Activated CD8-positive, alpha-beta memory T cell treated with anti-CD3 and anti-CD28 coated beads, Interleukin-2, amount 50 U/mL, for 24 hours (primary cell): Measurements from ENCODE around the gene MEGF9.
"Not testable (repeated sequence)": the region's sequence is repeated elsewhere in the genome, so short reads cannot be mapped to it uniquely, and the experiment has no call there.

Source experiments
- DNase-seq: peaks from one replicate; pipeline ENCODE4 v3.0.0-alpha.2; 2020; ENCODE audit errors: extremely low read depth

Gene MEGF9

DNA sequence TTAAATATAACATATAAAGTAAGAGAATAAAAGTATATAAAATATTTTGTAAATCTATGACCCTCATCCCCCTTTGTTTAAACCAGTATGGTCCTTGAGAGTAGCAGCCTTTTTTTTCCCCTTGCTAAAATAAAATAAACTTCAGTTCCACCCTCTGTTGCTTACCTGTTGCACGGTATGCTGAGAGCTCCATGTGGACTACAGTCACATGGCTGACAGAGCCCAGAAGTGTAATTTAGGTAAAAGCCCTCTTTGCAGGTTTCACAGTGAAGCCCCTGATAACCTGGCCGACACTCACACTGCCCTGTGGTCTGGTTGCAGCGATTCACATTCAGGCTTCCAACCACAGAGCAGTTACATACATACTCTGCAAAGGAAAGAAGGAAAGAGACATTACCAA lies 55.1 kb downstream of the MEGF9 start:
- no peak for DNase-seq

DNA sequence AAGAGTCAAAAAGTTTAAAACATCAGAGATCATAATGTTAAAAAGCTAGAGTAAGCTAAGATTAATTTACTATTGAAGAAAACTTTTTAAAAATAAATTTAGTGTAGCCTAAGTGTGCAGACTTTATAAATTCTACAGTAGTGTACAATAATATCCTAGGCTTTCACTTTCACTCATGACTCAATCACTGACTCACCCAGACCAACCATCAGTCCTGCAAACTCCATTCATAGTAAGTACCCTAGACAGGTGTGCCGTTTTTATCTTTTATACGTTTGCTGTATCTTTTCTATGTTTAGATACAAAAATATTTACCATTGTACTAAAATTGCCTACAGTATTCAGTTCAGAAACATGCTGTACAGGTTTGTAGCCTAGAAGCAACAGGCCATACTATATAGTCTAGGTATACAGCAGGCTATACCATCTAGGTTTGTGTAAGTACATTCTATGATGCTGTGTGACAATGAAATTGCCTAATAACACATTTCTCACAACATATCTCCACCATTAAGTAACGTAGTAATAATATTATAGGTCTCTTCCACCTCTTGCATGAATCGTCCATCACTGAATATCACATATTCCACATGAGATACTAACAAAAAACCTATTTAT lies 59.2 kb downstream of the MEGF9 start:
- no peak for DNase-seq

DNA sequence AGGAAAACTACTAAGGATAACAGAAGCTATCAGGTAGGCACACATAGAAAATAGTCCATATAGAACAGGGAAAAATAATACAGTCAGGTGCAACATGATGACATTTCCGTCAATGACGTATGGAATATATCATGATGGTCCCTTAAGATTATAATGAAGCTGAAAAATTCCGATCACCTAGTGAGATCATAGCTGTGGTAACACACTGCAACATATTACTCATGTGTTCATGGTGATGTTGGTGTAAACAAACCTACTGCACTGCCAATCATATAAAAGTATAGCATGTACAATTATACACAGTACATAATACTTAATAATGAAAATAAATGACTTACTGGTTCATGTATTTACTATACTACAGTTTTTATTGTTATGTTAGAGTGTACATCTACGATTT lies 60.0 kb downstream of the MEGF9 start:
- no peak for DNase-seq

DNA sequence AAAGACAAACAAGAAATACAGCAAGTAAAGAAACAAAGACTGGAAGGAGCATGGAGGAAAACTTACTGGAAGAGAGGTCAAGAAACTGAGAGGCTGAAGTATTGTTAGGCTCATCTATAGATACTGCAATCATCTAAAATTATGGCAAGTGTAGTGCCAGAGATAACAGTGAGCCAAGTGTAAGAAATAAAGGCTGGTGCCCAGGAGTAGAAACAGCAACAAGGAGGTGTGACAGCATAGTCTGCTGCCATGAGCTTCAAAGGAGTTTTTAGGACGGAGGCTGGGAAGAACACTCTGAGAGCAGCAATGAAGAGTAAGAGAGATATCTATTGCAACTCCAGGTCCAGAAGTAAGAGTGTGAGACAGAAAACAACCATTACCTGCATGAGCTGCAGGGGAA lies 60.5 kb downstream of the MEGF9 start:
- no peak for DNase-seq

DNA sequence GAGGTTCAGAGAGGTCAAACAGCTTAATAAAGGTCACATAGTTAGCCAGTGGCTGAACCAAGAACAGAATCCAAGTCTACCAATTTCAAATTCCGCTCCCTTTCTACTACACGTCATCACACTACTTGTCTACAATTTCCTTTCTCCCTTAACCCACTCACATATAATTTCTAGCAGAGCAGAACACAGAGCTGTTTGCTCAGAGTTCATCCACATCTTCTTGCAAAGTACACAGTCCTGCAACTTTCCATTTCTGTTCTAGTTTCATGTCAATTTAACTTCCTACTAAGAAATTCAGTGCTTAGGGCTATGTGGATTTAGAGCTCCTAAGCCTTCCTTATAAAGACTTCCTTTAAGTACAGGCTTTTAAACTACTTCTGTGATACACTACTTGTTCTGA lies 61.3 kb downstream of the MEGF9 start:
- no peak for DNase-seq

DNA sequence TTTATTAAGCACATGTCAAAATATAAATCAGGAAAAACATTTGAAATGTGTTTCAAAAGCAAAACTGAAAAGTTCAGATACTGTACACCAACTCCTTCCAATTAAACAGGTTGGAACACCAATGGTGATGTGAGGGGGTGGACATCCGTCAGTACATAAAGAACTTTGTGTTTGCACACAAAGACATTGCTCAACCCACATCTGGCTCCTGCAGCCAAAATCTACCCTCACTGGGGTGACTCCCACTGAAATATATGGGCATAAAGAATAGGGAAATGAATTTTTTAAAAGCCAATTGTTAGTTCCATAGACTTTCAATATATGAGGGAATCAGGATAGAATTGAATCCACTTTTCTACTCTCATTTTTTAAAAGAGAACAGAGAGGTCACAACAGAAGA lies 63.9 kb downstream of the MEGF9 start:
- DNase-seq = no peak

DNA sequence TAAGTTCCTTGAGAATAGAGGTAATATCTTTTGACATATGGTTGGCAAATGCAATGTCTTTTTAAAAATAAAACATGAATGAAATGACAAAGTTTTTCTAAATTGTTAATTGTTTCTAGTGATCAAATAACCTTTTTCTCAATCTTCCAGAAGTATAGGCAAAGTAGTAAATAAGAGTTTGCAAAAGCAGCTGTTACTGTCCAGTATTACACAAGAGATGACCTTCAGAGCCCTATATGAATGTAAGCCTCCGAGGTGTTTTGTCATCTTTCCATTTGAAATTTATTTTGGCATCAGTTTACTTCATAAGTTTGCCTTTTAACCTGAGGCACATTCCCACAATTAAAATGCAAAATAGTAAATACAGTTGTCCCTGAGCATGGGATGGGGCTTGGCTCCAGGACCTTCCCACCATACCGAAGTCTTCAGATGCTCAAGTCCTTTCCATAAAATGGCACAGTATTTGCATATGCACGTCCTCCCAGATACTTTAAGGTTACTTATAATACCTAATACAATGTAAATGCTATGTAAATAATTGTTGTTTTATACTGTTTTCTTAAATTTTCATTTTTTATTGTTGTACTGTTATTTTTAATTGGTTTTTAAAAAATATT lies 65.6 kb downstream of the MEGF9 start:
- DNase-seq = no peak

DNA sequence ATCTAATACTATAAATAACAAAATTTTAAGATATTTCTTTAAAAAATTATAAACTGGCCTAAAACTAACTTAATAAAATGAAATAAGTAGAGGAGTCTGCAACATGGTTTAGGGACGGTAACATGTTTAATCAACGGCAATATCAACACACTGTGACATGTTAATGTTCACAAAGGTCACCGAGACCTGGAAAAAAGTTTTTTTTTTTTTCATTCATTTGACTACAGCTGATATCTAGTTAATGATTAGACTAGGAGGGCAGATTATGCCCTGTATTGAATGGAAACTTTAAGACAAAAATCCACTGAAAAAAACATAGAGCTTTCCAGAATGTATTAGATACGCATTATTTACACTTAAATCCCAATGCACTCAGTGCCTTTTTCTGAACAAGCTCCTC lies 67.3 kb downstream of the MEGF9 start:
- no peak for DNase-seq

DNA sequence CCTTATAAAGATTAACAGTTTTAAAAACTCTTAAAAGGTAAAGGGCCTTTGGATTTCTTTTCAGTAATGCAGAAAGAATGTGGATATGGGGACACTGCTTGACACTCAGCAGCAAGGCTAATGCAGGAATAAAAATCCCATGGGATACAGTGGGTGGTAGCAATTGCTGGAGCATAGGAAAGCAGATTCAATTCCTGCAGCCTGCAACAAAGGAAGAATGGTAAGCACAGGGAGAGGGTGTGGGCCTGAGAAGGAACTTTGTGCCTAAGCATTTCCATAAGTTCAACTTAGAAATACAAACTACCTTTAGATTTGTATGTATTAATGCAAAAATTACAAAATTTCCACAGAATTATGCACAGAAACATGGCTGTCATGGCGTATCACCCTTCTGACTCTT lies 68.5 kb downstream of the MEGF9 start:
- no peak for DNase-seq

DNA sequence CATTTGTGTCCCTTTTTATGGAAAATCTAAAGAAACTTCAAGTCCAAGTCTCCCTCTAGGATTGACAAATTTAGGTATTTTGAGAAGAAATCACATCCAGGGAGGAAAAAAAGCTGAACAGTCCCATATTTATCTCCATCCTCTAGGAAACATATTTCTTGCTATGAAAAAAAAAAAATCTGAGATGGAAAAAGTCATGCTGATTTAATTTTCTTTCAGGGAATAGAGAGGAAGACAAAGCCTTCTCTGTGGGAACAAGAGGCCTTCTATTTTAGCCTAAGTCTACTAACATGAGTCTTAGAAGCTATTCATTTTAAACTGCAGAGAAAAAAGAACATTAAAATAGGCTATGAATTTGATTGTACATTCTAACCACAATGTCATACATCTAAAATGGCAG lies 71.2 kb downstream of the MEGF9 start:
- no peak for DNase-seq

DNA sequence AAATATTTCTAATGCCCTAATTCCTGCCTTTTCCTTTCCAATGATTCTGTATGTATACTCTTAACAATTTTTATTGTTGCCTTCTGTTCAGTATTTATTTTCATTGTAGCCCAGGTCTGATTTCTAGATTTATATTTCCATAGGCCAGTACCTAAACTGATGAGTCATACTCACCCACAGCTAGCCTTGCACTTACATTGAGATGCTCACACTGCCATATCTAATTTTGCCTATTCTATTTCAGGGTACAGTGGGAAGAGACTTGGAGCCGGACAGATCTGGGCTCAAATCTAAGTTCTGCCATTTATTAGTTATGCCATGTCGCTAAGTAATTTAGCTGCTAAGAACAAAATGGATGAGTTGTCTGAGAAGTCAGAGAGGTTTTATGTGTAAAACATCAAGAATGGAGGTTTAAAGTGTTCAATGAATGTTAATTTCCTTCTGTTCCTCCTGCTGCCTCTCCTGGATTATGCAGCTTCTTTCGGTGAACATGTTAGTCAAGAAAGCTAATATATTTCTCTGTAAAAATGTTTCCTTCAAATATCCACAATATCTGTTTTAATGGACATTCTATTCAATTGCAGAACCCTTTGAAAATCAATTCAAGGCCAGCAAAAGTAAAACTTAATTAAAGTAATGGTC lies 72.0 kb downstream of the MEGF9 start:
- no peak for DNase-seq

DNA sequence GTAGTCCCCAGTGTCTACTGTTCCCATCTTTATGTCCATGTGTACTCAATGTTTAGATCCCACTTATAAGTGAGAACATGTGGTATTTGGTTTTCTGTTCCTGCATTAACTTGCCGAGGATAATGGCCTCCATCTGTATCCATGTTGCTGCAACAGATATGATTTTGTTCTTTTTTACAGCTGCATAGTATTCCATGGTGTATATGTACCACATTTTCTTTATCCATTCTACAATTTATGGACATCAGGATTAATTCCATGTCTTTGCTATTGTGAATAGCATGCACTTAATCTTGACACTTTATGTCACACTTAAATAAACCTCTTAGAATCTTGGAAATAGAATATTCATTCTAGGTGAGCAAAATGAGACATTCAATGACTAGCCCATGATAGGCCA lies 73.4 kb downstream of the MEGF9 start:
- DNase-seq = not testable (repeated sequence)

DNA sequence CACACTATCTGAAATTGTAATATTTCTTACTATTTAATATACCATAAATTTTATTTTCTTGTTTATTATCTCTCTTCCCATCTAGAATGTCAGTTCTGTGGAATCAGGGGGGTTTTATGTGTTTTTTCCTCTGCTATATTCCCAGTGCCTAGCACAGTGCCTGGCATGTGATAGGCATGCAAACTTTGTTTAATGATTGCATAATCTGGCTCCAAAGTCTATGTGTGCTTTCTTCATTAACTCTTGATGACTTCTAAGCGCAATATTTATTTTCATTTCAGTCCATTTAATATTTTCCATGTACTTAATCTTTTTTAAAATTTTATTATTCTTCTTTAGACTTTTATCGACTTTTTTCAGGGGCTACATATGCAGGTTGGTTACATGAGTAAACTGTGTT lies 73.9 kb downstream of the MEGF9 start:
- no peak for DNase-seq

DNA sequence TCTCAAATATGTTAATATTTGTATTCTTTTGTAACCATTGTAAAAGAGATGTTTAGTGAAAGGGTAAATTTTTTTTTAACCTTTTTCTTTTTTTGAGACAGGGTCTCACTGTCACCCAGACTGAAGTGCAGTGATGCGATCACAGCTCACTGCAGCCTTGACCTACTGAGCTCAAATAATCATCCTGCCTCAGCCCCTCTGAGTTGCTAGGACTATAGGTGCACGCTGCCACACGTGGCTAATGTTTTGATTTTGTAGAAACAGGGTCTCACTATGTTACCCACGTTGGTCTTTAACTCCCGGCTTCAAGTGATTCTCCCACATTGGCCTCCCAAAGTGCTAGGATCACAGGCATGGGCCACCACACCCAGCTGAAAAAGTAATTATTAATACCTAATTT lies 76.4 kb downstream of the MEGF9 start:
- DNase-seq = no peak

DNA sequence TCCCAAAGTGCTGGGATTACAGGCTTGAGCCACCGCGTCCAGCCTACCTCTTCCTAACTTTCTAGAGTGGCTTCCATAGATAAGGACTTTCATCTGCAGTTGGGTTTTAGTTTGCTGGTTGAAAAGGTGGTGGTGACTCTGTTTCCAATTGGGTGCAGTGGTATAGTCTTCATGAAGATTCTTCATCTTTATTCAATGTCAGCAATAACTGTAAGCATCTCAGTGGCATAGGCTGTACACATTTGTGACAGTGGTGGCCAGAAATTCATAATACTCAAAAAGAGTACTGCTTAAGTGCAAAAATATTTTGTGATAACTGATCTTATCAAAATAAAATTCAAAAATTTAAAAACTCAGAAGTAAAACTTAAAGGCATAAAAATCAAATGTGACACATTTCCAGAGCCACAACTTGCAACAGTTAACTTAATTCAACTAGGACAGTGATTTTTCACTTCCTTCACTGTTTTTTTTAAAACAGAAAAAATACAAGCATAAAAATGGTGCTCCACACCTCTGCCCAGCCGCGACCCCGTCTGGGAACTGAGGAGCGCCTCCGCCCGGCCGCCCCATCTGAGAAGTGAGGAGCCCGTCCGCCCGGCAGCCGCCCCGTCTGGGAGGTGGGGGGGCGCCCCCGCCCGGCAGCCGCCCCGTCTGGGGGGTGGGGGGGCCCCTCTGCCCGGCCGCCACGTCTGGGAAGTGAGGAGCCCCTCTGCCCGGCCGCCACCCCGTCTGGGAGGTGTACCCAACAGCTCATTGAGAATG lies 77.9 kb downstream of the MEGF9 start:
- no peak for DNase-seq

DNA sequence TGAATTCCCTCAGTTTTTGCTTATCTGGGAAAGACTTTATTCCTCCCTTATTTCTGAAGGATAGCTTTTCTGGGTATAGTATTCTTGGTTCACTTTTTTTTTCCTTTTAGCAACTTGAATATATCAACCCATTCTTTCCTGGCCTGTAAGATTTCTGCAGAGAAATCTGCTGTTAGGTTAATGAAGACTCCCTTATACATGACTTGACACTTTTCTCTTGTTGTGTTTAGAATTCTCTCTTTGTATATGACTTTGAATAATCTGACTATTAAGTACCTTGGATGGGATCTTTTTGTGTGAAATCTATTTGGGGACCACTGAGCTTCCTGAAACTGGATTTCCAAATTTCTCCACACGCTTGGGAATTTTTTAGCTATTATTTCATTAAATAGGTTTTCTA lies 79.3 kb downstream of the MEGF9 start:
- DNase-seq = no peak

DNA sequence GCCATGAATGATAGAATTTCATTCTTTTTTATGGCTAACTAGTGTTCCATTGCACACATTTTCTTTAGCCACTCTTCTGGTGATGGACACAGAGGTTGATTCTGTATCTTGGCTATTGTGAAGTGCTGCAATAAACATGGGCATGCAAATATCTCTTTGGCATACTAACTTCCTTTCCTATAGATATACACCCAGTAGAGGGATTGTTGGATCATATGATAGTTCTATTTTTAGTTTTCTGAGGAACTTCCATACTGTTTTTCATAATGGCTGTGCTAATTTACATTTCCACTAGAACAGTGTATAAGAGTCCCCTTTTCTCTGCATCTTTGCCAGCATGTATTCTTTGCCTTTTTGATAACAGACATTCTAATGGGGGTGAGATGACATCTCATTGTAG lies 83.9 kb downstream of the MEGF9 start:
- DNase-seq = no peak

DNA sequence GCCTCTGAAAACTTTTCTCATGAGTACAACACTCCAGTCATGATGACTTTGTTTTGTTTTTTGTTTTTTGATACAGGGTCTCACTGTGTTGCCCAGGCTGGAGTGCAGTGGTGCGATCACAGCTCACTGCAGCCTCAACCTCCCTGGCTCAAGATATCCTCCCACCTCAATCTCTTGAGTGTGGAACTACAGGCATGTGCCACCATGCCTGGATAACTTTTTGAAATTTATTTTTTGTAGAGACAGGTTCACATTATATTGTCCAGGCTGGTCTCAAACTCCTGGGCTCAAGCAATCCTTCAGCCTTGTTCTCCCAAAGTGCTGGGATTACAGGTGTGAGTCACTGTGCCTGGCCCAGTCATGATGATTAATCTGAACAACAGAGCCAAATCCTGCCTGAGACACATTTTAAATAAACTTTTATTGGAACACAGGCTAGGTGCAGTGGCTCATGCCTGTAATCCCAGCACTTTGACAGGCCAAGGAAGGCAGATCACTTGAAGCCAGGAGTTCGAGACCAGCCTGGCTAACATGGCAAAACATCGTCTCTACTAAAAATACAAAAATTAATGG lies 85.3 kb downstream of the MEGF9 start:
- DNase-seq = not testable (repeated sequence)

DNA sequence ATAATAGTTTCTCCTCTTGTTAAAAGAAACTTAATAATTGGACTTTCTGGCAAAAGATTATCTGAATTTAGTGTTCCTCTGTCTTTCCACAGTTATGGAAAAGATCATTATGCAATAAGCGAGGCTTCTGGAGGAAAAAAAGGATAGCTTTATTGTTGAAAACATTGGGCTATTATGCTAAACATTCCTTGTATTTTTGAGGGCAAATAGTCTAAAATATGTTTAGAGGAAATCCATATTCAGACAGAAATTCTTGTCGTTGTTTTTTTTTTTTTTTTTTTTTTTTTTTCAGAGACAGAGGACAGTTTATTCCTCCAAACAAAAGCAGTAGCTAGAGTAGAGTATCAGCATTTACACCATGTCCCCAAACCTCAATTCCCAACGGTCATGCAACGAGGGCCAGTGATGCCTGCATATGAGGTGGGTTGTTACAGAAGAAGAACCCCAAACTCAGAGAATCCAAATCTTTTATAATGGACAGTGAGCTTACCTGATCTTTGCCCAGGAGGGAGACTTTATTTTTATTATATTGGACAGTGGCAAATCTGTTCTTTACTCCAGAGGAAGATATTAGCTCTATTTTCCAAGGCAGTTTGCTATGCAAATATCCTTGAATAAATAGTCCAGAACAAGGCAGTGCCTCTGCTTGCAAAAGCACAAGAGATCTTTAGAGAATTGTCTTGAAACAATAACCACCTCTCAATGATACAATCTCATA lies 85.9 kb downstream of the MEGF9 start:
- DNase-seq = no peak

DNA sequence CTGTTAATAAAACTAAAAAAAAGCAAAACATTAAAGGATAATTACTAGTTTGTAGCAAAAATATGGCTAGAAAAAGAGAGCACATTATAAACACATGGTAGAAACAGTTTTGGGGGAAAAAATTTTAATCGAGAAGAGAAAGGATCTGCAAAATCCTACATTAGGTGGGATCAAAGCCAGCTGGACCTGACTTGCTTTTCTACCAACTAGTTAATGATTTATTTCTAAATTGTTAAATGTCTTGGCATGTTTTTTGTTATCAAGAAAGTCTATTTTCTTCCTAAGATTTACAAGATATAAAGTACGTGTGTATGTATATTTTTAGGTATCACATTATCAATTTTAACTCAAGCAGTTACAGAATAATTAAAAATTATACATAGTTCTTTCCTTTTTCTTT lies 87.2 kb downstream of the MEGF9 start:
- no peak for DNase-seq

DNA sequence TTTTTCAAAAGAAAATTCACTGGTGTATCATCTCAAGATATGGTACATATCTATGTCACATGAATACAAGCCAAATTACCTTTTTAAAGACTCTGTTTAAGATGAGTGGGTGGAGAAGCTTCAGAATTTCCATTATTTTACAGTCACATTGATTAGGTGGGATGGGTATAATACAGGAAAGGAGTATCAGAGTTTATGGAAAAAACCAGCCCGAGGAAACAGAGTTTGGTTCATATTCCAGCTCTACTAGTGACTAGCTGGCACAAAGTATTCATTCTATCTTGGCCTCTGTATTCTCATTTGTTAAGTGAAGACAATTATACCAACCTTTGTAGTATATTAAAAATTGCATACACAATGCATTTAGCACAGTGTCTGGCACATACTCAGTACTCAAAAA lies 87.8 kb downstream of the MEGF9 start:
- no peak for DNase-seq

DNA sequence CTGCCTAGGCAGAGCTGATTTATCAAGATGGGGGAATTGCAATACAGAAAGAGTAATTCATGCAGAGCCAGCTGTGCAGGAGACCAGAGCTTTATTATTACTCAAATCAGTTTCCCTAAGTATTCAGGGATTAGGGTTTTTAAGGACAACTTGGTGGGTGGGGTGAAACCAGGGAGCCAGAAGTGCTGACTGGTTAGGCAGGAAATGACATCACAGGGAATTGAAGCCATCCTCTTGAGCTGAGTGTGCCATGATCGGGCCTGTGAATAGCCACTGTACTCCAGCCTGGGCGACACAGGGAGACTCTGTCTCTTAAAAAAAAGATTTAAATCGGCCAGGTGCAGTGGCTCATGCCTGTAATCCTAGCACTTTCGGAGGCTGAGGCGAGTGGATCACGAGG lies 89.0 kb downstream of the MEGF9 start:
- no peak for DNase-seq
